ENCODE data around the gene GSTA2.
"Not testable (repeated sequence)": the region's sequence is repeated elsewhere in the genome, so short reads cannot be mapped to it uniquely, and the experiment has no call there.

Gene GSTA2

DNA sequence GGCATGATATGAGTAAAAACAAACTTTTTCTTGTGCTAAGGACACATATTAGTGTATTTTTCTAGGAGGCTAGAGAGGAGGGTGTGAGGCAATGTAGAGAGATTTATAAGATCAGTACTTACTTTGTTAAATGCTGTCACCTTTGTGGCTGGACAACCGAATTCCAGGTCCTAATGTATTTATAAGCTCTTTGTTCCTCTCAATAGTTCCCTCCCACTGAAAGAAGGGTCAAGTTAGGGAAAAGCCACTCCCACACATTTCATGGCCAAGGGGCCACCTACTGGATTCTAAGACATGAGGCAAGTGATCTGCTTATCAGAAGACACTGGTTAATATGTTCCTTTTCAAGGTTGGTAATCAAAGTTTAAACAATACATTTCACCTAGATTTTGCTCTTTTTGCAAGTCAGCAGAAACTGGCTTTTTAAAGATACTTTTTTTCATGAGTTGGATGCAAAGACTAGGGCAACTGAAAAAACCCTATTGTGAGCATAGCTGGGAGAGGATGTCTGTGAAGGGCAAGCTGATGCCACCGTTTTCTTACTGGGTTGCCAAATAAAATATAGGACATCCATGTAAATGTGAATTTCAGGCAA lies at the start of gene GSTA2:
TSS of gene GSTA2 (minus strand) at position 154 of the 595 bp plus-strand sequence. CDS start 5,528 bp downstream, outside the sequence.
- not testable (repeated sequence) for DNase-seq

DNA sequence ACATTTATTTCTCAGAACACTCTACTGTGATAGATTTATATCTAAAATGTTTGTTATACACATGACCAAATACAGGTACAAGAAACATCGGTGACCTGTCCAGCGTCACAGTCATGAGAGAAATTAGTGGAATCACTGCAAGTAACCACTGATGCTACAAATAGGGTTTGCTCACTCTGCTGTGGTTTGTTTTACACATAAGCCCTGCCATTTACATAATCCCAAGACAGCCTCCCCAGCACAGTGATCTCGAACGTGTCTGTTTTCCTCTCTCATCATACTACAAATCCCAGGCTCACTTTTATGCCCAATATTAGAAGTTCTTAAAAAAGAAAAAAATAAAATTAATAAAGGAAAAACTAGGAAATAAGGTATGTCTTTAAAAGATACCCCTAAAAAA lies 46.5 kb upstream of the GSTA2 start:
- DNase-seq: not testable (repeated sequence)

DNA sequence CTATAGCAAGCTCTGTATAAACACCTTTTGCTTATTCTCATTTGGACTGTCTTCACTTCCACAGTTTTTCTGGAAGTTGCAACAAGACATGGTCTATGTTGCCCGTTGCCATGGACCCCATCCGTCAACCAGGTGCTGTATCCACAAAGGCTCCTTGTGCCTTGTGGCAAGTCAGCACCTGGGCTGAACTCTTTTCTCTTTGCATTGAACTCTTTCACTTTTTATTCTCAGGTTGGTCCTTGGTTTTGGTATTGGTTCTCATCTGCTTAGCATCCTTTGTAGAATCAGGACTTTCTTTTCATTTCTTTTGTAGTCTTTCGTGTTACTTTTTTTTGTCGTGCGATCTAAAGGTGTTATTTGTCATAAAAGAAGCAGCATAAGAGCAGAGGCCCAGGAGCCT lies 45.4 kb upstream of the GSTA2 start:
- DNase-seq: no peak

DNA sequence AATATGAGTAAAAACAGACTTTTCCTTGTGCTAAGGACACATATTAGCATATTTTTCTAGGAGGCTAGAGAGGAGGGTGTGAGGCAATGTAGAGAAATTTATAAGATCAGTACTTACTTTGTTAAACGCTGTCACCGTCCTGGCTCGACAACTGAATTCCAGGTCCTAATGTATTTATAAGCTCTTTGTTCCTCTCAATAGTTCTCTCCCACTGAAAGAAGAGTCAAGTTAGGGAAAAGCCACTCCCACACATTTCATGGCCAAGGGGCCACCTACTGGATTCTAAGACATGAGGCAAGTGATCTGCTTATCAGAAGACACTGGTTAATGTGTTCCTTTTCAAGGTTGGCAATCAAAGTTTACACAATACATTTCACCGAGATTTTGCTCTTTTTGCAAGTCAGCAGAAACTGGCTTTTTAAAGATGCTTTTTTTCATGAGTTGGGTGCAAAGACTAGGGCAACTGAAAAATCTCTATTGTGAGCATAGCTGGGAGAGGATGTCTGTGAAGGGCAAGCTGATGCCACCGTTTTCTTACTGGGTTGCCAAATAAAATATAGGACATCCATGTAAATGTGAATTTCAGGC lies 40.5 kb upstream of the GSTA2 start, which contains the start of gene GSTA1:
TSS of gene GSTA1 (minus strand) at position 149 of the 588 bp plus-strand sequence. CDS start 4,549 bp downstream, outside the sequence.
- DNase-seq: not testable (repeated sequence)

DNA sequence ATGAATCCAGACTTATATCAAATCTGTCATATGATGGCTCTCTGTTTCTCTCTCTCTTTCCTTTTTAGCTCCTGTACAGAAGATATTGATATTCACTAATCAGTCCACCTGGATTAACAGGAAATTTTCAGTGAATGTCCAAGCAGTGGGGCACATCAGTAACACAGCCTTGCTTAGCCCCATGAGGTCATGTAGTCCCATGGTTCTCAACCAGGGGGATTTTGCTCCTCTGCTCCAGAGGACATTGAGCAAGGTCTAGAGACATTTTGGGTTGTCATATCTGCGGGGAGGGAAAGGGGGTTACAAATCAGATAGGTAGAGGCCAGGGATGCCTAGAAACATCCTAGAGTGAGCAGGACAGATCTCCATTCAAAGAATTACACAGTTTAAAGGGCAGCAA lies 39.5 kb upstream of the GSTA2 start:
- DNase-seq: no peak

DNA sequence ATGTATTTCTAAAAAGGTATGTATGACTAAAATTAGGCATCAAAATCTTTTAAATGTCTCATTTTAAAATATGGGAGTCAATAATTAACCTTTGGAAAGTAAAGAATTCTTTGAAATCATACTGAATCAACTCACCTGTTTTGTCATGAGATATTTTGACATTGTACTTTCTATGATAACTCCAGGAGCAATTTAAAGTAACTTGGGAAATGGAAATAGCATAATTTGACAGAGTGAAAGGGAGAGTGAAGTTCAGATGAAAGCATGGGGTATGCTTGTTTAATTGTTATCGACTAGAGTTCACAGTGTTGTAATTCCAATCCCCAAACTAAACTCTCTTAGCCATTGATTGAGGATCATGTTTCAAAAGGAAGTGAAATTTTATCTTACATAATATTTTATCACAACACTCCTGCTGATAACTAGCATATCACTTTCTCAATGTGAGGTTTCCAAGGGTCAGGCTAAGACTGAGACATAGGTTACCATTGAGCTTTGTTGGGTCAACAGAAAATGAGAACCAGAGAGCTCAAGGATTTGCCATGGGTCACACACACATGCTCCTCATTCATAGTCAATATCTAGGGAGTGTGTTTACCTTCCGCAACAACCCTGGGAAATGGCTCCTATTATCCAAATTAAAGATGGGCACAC lies 38.0 kb upstream of the GSTA2 start:
- DNase-seq: no peak

DNA sequence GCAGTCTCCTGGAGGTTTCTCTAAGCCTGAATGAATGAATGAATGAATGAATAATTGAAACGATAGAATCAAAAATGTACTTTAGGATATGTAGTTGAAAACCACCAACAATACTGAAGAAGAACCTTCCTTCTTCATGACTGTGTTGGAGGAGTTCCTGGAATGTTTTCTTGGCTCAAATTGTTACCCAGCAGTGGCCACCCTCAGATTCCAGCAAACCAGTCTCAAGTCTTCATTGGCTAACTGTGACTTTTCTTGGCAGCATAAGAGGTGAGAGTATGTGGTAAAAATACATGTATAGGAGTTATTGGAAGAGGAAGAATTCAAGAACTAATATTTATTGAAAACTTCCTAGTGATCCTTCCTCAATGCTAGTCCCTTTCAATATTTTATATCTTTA lies 36.0 kb upstream of the GSTA2 start:
- DNase-seq: not testable (repeated sequence)

DNA sequence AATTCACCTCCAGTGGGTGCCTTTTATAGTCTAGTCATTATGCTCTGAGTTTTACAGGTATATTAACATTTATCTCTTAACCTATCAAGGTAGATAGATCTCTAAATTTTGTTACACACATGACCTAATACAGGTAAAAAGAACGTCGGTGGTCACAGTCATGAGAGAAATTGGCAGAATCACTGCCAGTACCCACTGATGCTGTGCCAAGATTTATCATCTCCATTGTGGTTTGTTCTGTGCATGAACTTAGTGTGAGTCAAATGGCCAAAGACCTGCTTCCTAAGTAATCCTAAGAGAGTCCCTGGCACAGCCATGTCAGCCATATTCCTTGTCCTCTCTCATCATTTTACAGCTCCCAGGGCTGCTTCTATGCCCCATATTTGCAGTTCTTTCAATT lies 31.1 kb upstream of the GSTA2 start:
- DNase-seq: not testable (repeated sequence)

DNA sequence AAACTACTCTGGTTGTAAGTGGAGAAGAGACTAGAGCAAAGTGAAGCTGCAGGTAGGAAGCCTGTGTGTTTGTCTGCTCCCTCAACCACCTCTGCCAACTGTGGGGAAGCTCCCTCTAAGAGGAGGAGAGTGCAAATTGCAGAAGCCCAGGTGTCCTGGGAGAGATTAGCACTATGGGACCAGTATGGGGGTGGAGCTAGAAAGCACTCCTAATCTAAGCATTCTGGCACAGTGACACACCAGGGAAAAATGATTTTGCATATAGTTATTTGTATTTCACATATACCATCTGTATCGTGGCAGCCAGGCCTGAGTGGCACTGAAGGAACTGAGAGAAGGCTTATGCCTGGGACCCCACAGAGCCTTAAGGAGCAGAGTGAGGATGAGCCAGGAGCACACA lies 27.6 kb upstream of the GSTA2 start:
- no peak for DNase-seq

DNA sequence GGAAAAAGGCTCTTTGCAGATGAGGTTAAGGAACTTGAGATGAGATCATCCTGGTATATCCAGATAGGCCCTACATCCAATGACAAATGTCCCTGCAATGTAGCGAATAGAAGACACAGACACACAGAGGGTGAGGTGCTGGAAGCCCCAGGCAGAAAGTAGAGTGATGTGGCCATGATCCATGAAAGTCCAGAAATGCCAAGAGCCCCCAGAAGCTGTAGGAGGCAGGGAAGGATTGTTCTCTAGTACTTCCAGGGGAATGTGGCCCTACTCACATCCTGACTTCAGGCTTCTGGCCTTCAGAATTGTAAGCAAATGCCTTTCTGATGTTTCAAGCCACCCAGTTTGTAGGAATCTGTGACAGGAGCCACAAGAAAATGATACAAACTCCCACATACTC lies 26.4 kb upstream of the GSTA2 start:
- not testable (repeated sequence) for DNase-seq

DNA sequence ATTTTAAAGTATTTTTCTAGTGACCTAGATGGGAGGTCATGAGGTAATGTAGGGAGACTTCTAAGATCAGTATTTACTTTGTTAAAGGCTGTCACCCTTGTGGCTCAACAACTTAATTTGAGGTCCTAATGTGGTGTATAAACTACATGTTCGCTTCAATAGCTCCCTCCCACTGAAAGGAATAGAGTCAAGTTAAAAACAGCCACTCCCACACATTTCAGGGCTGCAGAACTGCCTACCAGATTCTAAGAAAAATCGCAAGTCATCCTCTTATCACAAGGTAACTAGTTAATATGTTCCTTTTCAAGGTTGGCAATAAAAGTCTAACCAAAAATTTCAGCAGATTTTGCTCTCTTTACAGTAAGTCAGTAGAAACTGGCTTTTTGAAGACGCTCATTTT lies 25.2 kb upstream of the GSTA2 start:
- DNase-seq: no peak

DNA sequence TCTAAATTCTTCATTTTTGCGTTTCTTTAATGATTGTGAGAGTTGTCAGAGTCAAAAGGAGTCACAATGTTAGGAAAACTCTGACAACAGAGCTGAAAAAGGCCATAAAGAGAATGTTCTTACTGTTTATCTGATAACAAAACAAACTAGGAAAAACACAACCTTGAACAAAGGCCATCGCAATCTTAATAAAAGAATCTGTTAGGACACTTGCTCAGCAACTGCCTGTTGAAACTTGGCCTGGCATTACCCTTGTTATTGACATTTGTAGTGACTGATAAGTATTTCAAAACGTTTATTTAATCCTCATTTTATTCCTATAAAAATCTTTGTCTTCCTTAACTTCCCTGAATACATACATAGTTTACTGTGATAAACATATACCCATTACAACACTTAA lies 24.6 kb upstream of the GSTA2 start:
- no peak for DNase-seq

DNA sequence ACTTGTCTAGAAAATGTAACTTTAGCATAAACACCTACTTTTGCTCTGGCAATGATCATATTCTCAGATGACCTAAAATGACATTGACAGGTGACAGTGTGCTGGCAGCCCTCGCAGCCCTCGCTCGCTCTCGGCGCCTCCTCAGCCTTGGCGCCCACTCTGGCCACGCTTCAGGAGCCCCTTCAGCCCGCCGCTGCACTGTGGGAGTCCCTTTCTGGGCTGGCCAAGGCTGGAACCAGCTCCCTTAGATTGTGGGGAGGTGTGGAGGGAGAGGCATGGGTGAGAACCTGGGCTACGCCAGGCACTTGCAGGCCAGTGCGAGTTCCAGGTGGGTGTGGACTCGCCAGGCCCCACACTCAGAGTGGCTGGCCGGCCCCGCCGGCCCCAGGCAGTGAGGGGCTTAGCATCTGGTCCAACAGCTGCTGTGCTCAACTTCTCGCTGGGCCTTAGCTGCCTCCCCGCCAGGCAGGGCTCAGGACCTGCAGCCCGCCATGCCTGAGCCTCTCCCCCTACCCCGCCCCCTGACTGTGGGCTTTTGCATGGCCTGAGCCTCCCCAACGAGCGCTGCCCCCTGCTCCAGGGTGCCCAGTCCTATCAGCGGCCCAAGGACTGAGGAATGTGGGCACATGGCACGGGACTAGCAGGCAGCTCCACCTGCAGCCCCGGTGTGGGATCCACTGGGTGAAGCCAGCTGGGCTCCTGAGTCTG lies 23.1 kb upstream of the GSTA2 start:
- DNase-seq: no peak

DNA sequence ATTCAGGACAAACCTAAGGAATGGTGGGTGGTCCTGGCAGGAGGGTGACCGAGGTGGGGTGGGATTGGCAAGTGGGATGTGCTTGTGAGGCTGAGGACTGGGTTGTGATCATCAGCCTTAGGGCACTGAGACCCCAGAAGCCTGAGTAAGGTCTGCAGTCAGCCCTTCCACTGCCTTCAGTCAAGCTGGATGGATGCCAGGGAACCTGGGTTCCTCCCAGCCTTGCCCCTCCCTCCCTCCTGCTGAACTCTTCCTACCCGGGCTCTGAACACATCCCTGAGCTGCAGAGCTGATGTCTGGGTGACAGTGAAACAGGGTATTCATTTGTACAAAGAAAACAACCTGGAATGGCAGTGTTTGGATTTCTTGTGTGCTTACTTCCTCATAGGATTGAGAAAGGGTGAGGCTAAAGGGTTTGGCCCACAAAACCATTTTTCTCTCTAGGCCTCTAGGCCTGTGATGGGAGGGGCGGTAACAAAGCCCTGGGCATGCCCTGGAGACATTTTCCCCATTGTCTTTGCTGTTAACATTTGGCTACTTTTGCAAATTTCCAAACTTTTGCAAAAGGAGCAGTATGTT lies 19.5 kb upstream of the GSTA2 start:
- not testable (repeated sequence) for DNase-seq

DNA sequence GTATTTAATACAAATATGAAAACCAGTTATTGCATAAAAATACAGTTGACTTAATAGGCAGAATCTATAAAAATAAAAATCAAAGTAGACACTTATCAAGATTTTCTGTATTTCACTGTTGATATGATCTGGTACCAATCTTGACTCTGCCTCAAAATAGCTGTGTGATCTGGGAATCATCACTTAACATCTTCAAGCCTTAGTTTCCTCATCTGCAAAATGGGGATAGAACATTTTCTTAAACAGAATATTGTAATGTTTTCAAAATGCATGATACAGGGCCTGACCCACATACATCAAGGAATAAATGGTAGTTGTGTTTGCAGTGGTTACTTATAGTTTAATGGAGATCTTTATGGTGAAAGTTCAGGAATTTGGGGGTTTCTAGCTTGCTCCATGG lies 18.9 kb upstream of the GSTA2 start:
- not testable (repeated sequence) for DNase-seq

DNA sequence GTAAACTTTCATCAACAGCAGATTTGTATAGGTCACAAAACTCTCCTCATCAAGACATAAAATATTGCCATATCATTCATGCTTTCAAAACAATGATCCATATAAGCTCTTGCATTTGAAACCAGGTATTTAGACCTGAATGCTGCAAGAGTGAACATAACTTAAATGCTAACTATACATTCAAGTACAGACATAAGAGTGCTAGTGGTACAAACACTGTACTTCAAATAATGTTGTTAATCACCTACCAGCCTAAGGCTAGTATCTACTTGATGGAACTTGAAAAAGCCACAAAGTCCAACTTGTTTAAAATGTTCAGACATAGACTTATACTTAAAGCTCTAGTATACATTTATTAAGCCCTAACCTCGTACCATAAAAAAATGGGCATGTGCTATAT lies 16.0 kb upstream of the GSTA2 start:
- DNase-seq: no peak

DNA sequence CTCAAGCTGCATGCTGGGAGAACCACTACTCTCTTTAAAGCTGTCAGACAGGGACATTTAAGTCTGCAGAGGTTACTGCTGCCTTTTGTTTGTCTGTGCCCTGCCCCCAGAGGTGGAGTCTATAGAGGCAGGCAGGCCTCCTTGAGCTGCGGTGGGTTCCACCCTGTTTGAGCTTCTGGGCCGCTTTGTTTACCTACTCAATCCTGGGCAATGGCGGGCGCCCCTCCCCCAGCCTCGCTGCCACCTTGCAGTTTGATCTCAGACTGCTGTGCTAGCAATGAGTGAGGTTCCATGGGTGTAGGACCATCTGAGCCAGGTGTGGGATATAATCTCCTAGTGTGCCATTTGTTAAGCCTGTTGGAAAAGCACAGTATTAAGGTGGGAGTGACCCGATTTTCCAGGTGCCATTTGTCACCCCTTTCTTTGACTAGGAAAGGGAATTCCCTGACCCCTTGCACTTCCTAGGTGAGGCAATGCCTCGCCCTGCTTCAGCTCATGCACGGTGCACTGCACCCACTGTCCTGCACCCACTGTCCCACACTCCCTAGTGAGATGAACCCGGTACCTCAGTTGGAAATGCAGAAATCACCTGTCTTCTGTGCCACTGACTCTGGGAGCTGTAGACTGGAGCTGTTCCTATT lies 13.6 kb upstream of the GSTA2 start:
- not testable (repeated sequence) for DNase-seq

DNA sequence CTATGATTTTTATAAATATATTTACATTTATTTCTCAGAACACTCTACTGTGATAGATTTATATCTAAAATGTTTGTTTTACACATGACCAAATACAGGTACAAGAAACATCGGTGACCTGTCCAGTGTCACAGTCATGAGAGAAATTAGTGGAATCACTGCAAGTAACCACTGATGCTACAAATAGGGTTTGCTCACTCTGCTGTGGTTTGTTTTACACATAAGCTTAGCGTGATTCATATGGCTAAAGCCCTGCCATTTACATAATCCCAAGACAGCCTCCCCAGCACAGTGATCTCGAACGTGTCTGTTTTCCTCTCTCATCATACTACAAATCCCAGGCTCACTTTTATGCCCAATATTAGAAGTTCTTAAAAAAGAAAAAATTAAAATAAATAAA lies 6.1 kb upstream of the GSTA2 start:
- not testable (repeated sequence) for DNase-seq

DNA sequence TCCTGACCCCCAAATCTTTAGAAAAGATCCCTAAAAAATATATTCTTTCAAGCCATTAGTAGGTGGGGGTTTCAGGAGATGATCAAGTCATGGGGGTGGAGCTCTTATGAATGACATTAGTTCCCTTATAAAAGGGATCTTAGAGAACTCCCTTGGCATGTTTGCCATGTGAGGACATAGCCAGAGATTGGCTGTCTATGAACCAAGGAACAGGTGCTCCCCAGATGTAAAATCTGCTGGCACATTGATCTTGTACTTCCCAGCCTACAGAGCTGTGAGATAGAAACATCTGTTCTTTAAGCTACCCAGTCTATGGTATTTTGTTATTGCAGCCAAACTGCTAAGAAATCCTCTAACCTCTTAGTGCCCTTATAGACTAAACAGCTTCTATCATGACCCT lies 4.4 kb upstream of the GSTA2 start:
- DNase-seq: not testable (repeated sequence)

DNA sequence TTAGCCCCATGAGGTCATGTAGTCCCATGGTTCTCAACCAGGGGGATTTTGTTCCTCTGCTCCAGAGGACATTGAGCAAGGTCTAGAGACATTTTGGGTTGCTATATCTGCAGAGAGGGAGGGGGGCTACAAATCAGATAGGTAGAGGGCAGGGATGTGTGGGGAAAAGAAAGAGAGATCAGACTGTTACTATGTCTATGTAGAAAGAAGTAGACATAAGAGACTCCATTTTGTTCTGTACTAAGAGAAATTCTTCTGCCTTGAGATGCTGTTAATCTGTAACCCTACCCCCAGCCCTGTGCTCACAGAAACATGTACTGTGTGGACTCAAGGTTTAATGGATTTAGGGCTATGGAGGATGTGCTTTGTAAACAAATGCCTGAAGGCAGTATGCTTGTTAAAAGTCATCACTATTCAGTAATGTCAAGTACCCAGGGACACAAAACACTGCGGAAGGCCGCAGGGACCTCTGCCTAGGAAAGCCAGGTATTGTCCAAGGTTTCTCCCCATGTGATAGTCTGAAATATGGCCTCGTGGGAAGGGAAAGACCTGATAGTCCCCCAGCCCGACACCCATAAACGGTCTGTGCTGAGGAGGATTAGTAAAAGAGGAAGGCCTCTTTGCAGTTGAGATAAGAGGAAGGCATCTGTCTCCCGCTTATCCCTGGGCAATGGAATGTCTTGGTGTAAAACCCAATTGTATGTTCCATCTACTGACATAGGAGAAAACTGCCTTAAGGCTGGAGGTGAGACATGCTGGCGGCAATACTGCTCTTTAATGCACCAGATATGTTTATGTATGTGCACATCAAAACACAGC lies 1.4 kb downstream of the GSTA2 start:
- DNase-seq: not testable (repeated sequence)

DNA sequence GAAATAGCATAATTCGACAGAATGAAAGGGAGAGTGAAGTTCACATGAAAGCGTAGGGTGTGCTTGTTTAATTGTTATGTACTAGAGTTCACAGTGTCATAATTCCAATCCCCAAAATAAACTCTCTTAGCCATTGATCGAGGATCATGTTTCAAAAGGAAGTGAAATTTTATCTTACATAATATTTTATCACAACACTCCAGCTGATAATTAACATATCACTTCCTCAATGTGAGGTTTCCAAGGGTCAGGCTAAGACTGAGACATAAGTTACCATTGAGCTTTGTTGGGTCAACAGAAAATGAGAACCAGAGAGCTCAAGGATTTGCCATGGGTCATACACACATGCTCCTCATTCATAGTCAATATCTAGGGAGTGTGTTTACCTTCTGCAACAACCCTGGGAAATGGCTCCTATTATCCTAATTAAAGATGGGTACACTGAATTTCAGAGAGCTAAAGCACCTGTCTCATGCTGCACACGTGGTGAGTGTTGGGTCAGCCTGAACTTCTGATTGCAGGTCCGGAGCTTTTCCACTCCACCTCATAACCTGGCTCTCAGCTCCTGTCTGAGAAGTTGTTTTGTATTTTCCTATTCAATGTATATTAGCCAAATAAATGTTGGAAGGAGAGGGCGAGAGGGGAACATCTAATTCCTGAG lies 3.0 kb downstream of the GSTA2 start:
- DNase-seq: no peak
